Activated naive CD8-positive, alpha-beta T cell treated with anti-CD3 and anti-CD28 coated beads for 36 hours (primary cell): Measurements from ENCODE around the gene PKIG. TPM values are rescaled to one million over a fixed set of nuclear protein-coding genes. Genes with fewer than 3 reads are reported as not detected.
A peak's percentile ranks its signal among the peaks of the same experiment; 100 is the strongest.
"Not testable (repeated sequence)": the region's sequence is repeated elsewhere in the genome, so short reads cannot be mapped to it uniquely, and the experiment has no call there.

Experiments
- DNase-seq: peaks from one replicate; pipeline ENCODE4 v3.0.0; 2021
- H3K27ac Mint-ChIP-seq: one replicate; pipeline ENCODE4 v1.8.0; 2022; ENCODE audit warnings: mild to moderate bottlenecking, moderate library complexity, mixed read lengths
- H3K27me3 Mint-ChIP-seq: one replicate; pipeline ENCODE4 v1.8.0; 2022; ENCODE audit warnings: mild to moderate bottlenecking, mixed read lengths
- H3K36me3 Mint-ChIP-seq: one replicate; pipeline ENCODE4 v1.8.0; 2021; ENCODE audit warnings: mild to moderate bottlenecking, mixed read lengths
- H3K4me1 Mint-ChIP-seq: one replicate; pipeline ENCODE4 v1.8.0; 2021; ENCODE audit warnings: mixed read lengths
- H3K4me3 Mint-ChIP-seq: one replicate; pipeline ENCODE4 v1.8.0; 2022; ENCODE audit warnings: mild to moderate bottlenecking, moderate library complexity, mixed read lengths
- H3K9me3 Mint-ChIP-seq: one replicate; pipeline ENCODE4 v1.8.0; 2022; ENCODE audit warnings: mixed read lengths
- total RNA-seq, 2 experiments: library from RNA; stranded (reverse); gene quantifications; one replicate each; pipeline ENCODE4 v1.2.3, GENCODE V29; 2021

The PKIG gene
- total RNA-seq, 2 experiments from 2014 or later, result 8.8 to 9.2 TPM

DNA sequence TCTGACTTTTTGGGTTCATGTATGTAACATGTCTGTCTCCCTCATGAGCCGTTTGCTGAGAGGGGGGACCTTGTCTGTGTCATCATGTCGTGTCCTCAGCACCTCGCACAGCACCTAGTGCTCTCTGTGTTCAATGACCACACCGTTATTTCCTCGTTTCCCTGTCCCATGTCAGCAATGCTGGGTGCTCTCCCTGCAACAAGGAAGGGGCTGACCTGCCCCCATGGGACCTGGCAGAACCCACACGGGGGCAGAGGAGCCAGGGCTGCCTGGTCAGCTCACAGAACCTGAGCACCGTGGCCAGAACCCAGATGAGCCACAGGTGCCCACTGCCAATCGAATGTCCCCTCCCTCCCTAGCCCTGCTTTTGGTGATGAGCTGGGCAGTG, 61.8 kb downstream of the PKIG start:
- H3K9me3 Mint-ChIP-seq, result peaks cover 1% of the 10 kb centered on the region
- H3K36me3 Mint-ChIP-seq, result peaks cover 10% of the 10 kb centered on the region
- no peak for DNase-seq
- peaks cover 73% of the 10 kb centered on the region for H3K4me1 Mint-ChIP-seq
- peak overlapping the region; percentile 82 for H3K27ac Mint-ChIP-seq
- no peak overlapping the region for H3K4me3 Mint-ChIP-seq
- no peaks in the 10 kb centered on the region for H3K27me3 Mint-ChIP-seq

DNA sequence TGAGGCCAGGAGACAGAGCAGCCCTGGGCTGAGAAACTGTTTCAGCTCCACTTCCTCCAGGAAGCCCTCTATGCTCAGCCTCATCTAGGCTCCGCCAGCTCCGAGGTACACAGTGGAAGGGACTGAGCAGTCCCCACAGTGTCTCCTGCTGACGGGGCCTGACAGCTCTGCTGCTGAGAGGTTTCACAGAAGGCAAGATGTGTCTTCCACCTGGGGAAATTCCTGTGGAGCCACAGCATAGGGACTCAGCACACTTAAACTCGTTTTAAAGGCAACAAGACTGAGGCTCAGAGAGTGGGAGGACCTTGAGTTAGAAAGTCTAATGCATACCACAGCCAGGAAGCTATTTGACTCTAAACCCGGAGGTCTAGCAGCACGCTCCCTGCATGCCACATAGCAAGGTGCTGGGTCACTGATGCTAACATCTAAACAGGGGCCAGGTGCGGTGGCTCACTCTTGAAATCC, 62.3 kb downstream of the PKIG start:
- H3K4me1 Mint-ChIP-seq, result peaks cover 76% of the 10 kb centered on the region
- H3K4me3 Mint-ChIP-seq, result peak overlapping the region; percentile 52
- peaks cover 1% of the 10 kb centered on the region for H3K9me3 Mint-ChIP-seq
- H3K27ac Mint-ChIP-seq, result peak overlapping the region; percentile 82
- H3K27me3 Mint-ChIP-seq, result no peaks in the 10 kb centered on the region
- H3K36me3 Mint-ChIP-seq, result peaks cover 10% of the 10 kb centered on the region
- DNase-seq, result peak; percentile 41

DNA sequence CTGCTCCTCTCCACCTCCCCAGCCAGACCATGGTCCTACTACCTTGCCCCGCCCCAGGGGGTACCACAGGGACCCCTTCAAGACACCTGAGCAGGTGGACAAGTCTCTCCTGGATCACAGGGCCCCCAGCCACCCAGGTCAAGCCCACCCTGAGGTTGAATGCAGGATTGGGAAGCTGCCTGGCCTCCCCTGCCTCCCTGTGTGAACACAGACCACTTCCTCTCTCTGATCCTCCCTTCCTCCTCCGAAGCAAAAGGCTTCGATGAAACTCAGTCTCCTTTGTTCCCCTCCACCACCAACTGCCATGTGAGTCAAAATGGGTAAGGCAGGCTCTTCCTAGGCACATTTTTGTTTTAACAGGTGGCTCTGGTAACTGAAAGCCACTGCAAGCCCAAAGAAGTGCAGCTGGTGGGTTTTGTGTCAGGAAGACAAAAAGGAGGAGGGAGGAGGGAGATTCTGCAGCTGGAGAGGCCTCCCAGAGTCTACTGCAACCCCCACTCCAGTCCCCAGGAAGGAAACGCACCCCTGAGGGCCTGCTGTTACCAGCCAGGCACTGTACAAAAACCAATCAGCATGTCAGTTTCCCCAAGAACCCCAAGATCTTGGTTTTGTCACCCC, 63.8 kb downstream of the PKIG start:
- peak overlapping the region; percentile 45 for H3K4me3 Mint-ChIP-seq
- peaks cover 1% of the 10 kb centered on the region for H3K9me3 Mint-ChIP-seq
- peak overlapping the region; percentile 72 for H3K27ac Mint-ChIP-seq
- H3K27me3 Mint-ChIP-seq, result no peaks in the 10 kb centered on the region
- peaks cover 84% of the 10 kb centered on the region for H3K4me1 Mint-ChIP-seq
- peak; percentile 30 for DNase-seq
- H3K36me3 Mint-ChIP-seq, result peaks cover 3% of the 10 kb centered on the region

DNA sequence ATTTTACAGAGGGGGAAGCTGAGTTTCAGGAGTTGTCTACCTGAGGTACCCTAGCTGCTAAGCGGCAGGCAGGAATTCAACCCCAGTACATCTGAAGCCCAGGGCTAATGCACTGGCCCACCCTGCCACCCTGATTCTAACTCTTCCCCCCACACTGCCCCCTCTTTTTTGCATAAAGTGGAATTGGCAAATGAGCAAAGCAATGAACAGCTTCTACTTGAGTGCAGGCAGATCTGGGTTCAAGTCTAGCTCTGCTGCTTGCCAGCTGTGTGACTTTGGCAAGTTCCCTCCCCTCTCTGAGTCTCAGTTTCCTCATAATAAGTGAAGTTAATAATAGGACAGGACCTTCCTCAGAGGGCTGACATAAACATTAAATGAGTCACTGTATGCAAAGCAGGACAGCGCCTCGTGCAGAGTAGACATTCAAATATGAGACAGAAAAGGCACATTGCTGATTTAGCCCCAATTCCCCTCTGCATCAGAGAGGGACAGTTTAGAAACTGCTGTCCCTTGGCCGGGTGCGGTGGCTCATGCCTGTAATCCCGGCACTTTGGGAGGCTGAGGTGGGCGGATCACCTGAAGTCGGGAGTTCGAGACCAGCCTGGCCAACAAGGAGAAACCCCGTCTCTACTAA, 64.4 kb downstream of the PKIG start:
- Mint-ChIP-seq H3K27me3 (no peaks in the 10 kb centered on the region), H3K36me3 (no peaks in the 10 kb centered on the region), H3K4me3 (peak overlapping the region; percentile 45), H3K9me3 (no peaks in the 10 kb centered on the region), H3K27ac (peak overlapping the region; percentile 72), H3K4me1 (peaks cover 81% of the 10 kb centered on the region)
- peak; percentile 14 for DNase-seq

DNA sequence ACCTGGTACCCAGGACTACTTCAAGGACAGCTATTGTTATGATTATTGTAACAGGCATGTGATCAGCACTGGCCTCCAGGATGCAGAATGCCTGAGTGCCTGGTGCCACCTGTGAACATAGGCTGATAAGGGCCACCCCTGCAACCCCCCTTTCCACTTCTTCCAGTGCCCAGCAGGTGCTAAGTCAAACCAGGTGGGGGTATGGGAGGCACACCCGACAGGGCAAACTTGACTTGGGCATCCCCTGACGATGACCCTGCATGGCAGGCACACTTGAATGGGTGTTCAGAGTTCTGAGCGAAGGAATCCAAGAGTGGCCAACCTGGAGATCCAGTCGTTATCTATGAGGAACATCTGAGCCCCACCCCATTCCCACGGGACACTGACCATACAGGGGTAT, 65.7 kb downstream of the PKIG start:
- H3K27me3 Mint-ChIP-seq, result no peaks in the 10 kb centered on the region
- H3K27ac Mint-ChIP-seq, result no peak overlapping the region
- no peak for DNase-seq
- H3K4me1 Mint-ChIP-seq, result peaks cover 77% of the 10 kb centered on the region
- H3K4me3 Mint-ChIP-seq, result no peak overlapping the region
- H3K36me3 Mint-ChIP-seq, result no peaks in the 10 kb centered on the region
- H3K9me3 Mint-ChIP-seq, result no peaks in the 10 kb centered on the region

DNA sequence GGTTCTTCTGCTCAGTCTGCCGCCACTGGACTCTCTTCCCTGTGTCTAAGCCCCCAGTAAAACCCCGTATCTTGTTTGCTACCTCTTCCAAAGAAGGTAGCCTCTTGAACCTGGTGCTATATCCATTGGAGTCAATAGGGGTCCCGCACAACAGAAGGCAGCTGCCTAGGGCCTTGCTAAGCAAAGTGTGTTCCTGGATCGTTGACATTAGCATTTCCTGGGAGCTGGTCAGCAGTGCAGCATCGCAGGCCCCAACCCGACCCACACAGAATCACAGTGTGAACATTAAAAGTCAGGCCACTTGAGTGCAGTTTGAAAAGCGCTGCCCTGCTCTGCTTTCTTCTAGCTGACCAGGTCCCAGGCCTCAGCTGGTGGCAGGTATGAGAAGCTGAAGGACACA, 66.2 kb downstream of the PKIG start:
- H3K4me3 Mint-ChIP-seq, result no peak overlapping the region
- H3K4me1 Mint-ChIP-seq, result peaks cover 74% of the 10 kb centered on the region
- no peak for DNase-seq
- no peaks in the 10 kb centered on the region for H3K36me3 Mint-ChIP-seq
- H3K9me3 Mint-ChIP-seq, result peaks cover under 1% of the 10 kb centered on the region
- no peak overlapping the region for H3K27ac Mint-ChIP-seq
- no peaks in the 10 kb centered on the region for H3K27me3 Mint-ChIP-seq

DNA sequence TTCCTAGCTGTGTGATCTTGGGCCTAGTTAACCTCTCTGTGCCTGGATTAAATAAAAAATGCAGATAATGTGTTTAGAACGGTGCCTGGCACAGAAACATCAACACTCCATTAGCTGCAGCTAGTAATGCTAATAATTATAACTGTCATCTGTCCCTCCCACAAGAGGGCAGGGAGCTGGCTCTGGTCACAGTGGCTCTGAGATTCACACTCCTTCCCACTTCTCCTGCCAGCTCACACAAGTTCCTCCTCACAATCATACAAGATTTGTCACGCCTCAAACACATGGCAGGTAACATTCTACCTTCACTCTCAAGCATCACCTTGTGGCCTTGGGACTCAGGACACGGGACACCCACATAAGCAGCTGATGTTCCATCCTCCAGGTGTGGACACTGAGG, 66.7 kb downstream of the PKIG start:
- Mint-ChIP-seq H3K4me1 (peaks cover 72% of the 10 kb centered on the region), H3K27ac (peak overlapping the region; percentile 12), H3K4me3 (no peak overlapping the region), H3K36me3 (no peaks in the 10 kb centered on the region), H3K27me3 (no peaks in the 10 kb centered on the region), H3K9me3 (peaks cover 2% of the 10 kb centered on the region)
- no peak for DNase-seq

DNA sequence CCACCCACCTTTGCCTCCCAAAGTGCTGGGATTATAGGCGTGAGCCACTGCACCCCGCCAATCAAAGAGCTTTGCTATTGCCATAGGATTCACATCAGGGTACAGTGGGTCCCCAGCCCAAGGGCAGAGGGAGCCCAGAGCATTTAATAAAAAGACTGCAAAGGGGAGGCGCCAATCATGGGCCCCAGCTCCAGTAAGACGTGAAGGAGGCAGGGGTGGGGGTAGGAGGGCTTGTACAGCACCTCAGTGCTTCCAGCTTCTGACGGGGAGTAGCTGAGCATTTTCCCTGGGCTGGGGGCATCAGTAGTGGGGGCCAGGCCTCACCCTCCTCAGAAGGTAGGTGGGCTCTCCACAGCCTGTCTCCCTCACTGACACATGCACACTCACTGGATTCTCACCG, 67.6 kb downstream of the PKIG start:
- H3K27ac Mint-ChIP-seq, result no peak overlapping the region
- peaks cover 64% of the 10 kb centered on the region for H3K4me1 Mint-ChIP-seq
- DNase-seq, result no peak
- peak overlapping the region; percentile 86 for H3K4me3 Mint-ChIP-seq
- H3K27me3 Mint-ChIP-seq, result no peaks in the 10 kb centered on the region
- H3K36me3 Mint-ChIP-seq, result no peaks in the 10 kb centered on the region
- peaks cover 2% of the 10 kb centered on the region for H3K9me3 Mint-ChIP-seq

DNA sequence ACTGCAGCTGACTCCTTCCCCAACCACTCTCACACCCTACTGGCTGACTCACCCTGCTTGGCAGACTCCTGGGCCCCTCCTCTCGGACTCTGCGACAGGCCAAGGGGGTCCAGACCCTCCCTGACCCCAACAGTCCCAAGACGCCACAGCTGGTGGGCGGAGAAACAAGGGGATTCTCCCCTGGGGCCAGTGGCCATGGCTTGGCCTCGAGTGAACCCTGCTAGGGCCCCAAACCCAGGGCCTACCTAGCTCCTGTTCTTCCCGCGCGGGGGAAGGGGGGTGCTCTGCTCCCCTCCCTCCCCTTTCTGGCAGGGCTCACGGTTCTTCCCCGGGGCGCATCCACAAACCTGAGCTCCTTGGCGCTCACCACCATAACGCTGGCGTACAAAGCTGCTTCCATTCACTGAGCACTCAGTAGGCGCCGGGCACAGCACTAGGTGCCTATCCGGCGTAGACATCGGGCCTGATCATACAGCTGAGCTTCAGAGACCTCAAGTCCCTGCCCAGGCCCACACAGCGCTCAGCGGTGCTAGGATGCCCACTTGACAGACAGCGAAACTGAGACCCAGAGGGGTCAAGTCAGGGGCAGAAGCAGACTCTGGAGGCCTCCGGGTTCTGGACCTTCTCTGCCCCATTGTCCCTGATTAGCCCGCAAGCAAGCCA, 68.5 kb downstream of the PKIG start:
- Mint-ChIP-seq H3K4me3 (peak overlapping the region; percentile 86), H3K27me3 (no peaks in the 10 kb centered on the region), H3K36me3 (no peaks in the 10 kb centered on the region), H3K4me1 (peaks cover 56% of the 10 kb centered on the region), H3K9me3 (peaks cover 2% of the 10 kb centered on the region), H3K27ac (peak overlapping the region; percentile 58)
- DNase-seq, result peak; percentile 43

DNA sequence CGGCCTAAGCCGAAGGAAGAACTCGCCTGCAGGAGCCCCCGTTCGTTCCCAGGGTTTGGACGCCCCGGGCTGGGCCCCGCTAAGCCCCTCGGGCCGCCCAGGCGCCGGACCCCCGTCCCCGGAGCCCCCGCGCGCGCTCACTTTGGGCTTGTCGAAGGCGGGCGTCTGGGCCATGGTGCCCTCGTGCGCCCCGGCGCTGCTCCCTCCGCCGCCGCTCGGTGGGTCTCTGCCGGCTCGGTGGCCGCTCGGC, 69.0 kb downstream of the PKIG start:
- Mint-ChIP-seq H3K4me1 (peaks cover 51% of the 10 kb centered on the region), H3K36me3 (no peaks in the 10 kb centered on the region), H3K27ac (no peak overlapping the region), H3K27me3 (no peaks in the 10 kb centered on the region), H3K4me3 (peak overlapping the region; percentile 86), H3K9me3 (peaks cover 2% of the 10 kb centered on the region)
- no peak for DNase-seq

DNA sequence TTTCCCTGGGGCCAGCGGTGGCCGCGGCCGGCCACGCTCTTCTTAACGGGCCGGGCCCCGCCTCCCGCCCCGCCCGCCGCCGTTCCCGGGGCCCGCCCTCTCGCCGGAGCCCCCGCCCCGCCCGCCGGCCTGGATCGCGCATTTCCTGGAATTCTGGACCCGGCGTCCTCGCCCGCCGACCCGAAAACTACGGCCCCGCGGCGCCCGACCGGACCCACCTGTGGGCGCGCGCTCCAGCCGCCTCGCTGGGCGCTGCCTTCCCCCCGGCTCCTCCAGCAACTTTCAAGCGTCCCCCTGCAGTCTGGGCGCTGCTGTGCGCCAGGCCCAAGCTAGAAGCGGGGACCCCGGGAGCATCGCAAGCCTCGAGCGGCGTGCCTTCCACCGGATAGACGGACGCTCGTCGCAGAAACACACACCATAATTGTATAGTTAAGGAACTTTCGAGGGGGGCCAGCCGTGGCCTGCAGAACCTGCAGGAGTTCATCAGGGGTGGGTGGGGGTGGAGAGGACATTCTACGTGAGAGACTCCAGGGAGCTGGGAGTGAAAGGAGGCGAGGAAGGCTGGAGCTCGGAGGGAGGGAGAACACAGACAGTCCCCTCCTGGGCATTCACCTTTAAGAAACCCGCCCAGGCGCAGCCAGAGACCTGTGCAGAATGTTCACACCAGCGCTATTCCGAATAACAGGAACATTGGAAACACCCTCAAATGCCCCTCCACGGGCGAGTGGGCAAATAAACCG, 69.5 kb downstream of the PKIG start, which contains the start of gene ADA:
Gene ADA (minus strand): TSS at position 16 of the 740 bp plus-strand sequence. CDS start 92 bp downstream, outside the sequence.
- Mint-ChIP-seq H3K27ac (peak within 1 kb of the TSS; percentile 83), H3K27me3 (no peaks in the 10 kb centered on the region), H3K9me3 (peaks cover 2% of the 10 kb centered on the region), H3K4me1 (peaks cover 46% of the 10 kb centered on the region), H3K4me3 (peak within 1 kb of the TSS; percentile 86), H3K36me3 (no peaks in the 10 kb centered on the region)
- peak; percentile 64 for DNase-seq

DNA sequence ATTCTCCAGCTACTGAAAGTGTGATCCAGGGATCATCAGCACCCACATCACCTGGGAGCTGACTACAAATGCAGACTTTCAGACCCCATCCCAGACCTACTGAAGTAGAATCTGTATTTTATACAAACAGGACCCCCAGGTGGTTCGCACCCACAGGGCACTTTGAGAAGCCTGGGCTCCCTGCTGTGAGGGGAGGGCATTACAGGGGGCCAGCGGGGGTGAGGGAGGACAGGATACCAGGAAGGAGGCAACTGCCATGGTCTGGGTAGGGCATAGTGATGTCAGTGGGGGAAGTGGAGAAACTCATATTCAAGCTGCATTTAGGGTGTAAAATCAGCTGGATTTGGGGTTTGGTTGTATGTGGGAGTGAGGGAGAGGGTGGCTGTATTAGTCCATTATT, 71.2 kb downstream of the PKIG start:
- DNase-seq, result no peak
- Mint-ChIP-seq H3K4me3 (no peak overlapping the region), H3K9me3 (peaks cover 2% of the 10 kb centered on the region), H3K36me3 (no peaks in the 10 kb centered on the region), H3K4me1 (peaks cover 31% of the 10 kb centered on the region), H3K27ac (no peak overlapping the region), H3K27me3 (no peaks in the 10 kb centered on the region)

DNA sequence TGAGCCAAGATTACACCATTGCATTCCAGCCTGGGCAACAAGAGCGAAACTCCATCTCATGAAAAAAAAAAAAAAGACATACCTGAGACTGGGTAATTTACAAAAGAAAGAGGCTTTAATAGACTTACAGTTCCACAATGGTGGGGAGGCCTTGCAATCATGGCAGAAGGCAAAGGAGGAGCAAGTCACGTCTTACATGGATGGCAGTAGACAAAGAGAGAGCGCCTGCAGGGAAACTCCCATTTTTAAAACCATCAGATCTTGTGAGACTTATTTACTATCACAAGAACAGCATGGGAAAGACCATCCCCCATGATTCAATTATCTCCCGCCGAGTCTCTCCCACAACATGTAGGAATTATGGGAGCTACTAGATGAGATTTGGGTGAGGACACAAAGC, 71.8 kb downstream of the PKIG start:
- not testable (repeated sequence) for H3K4me3 Mint-ChIP-seq, H3K27me3 Mint-ChIP-seq, H3K36me3 Mint-ChIP-seq, H3K9me3 Mint-ChIP-seq, DNase-seq
- H3K4me1 Mint-ChIP-seq, result peaks cover 25% of the 10 kb centered on the region
- H3K27ac Mint-ChIP-seq, result peak overlapping the region; percentile 25

DNA sequence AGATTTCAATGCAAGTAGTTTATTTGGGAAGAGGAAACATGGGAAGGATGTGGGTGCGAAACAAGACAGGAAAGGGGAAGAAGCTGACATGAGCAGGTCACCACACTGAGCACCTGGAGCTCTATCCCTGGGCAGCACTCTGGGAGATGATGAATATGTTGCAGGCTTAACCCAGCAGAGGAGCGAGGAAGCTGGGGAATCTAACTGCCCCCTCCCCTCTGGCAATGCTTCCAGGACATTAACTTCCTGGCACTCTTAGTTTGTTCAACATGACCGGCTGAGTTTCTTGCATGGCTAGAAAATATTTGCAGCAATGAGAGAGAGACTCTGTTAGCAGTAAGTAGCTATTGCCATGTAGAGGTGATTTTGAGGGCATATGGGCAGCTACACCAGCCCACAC, 74.1 kb downstream of the PKIG start:
- peaks cover 13% of the 10 kb centered on the region for H3K4me1 Mint-ChIP-seq
- no peak overlapping the region for H3K4me3 Mint-ChIP-seq
- peaks cover 2% of the 10 kb centered on the region for H3K9me3 Mint-ChIP-seq
- H3K27me3 Mint-ChIP-seq, result no peaks in the 10 kb centered on the region
- peaks cover 2% of the 10 kb centered on the region for H3K36me3 Mint-ChIP-seq
- H3K27ac Mint-ChIP-seq, result peak overlapping the region; percentile 26
- DNase-seq, result no peak

DNA sequence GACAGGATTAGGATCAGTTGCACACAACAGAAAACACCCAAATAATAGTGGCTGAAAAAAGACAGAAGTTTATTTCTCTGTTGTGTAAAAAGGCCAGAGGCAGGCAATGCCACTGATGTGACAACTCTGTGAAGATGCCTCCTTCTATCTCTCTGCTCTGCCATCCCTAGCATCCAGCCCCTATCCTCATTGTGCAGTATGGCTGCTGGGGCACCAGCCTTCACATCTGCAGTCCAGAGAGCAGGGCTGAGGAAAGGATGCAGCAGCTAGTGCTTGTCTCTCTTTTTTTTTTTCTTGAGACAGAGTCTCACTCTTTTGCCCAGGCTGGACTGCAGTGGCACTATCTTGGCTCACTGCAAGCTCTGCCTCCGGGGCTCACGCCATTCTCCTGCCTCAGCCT, 75.5 kb downstream of the PKIG start:
- Mint-ChIP-seq H3K4me1 (peaks cover 10% of the 10 kb centered on the region), H3K27ac (no peak overlapping the region), H3K36me3 (peaks cover 2% of the 10 kb centered on the region), H3K9me3 (peaks cover 2% of the 10 kb centered on the region), H3K4me3 (no peak overlapping the region), H3K27me3 (no peaks in the 10 kb centered on the region)
- no peak for DNase-seq
